Naive thymus-derived CD8-positive, alpha-beta T cell (primary cell): ENCODE results near the gene ZNF208. TPM values are rescaled to one million over a fixed set of nuclear protein-coding genes. Genes with fewer than 3 reads are reported as not detected.
"Not testable (repeated sequence)": the region's sequence is repeated elsewhere in the genome, so short reads cannot be mapped to it uniquely, and the experiment has no call there.

Experiments
- ATAC-seq, 2 donors: fragments of 150-1000 bp; cut with Tn5 transposase in 1 of 2; sonication (Bioruptor Pico), chemical (Tn5 transposase) in 1 of 2; 1 replicate in 1 of 2; 2 replicates in 1 of 2; pipeline ENCODE4 v1.10.0; 2021; ENCODE audit warnings: mild to moderate bottlenecking in 2 of 2, moderate library complexity in 2 of 2
- POLR2A ChIA-PET: fragments of 350-600 bp; sonication (Branson Sonifier 250); formaldehyde crosslinking; loops from one replicate; lab custom pipeline; 2021; ENCODE audit warnings: antibody characterized with exemption; lab: Charles Lee
- DNase-seq, 10 donors: peaks; one replicate each; pipeline versions ENCODE4 v3.0.0 to v3.0.0-alpha.2; 2020 to 2022
- H3K27ac Mint-ChIP-seq, 10 donors: one replicate each; pipeline ENCODE4 v1.8.0; 2020 to 2022; ENCODE audit warnings: mild to moderate bottlenecking in 10 of 10, mixed read lengths in 10 of 10, moderate library complexity in 4 of 10, inconsistent platforms in 1 of 10
- H3K27me3 Mint-ChIP-seq, 5 donors: one replicate each; pipeline ENCODE4 v1.8.0; 2021 to 2022; ENCODE audit warnings: mixed read lengths in 5 of 5
- H3K36me3 Mint-ChIP-seq, 3 donors: one replicate each; pipeline ENCODE4 v1.8.0; 2020 to 2022; ENCODE audit warnings: mixed read lengths in 3 of 3, mild to moderate bottlenecking in 2 of 3, inconsistent platforms in 1 of 3
- H3K4me1 Mint-ChIP-seq, 4 donors: one replicate each; pipeline ENCODE4 v1.8.0; 2021 to 2022; ENCODE audit warnings: mixed read lengths in 4 of 4
- H3K4me3 Mint-ChIP-seq, 10 donors: one replicate each; pipeline ENCODE4 v1.8.0; 2020 to 2022; ENCODE audit warnings: mild to moderate bottlenecking in 10 of 10, mixed read lengths in 10 of 10, moderate library complexity in 6 of 10, inconsistent platforms in 1 of 10
- H3K9me3 Mint-ChIP-seq, 9 donors: one replicate each; pipeline ENCODE4 v1.8.0; 2020 to 2022; ENCODE audit warnings: mixed read lengths in 9 of 9, mild to moderate bottlenecking in 3 of 9, inconsistent platforms in 1 of 9, moderate library complexity in 1 of 9
- polyA plus RNA-seq, 3 donors: library from polyadenylated mRNA; unstranded; fragments of 300-500 nt; fragmentation: Illumina TruSeq; gene quantifications; one replicate each; pipeline ENCODE4 v1.2.3, GENCODE V29; 2021
- total RNA-seq, 8 experiments: library from RNA in 2 of 8; stranded (reverse) in 2 of 8; gene quantifications; one replicate each; pipeline ENCODE4 v1.2.3 and lab custom pipeline; 2021 to 2026

Gene ZNF208
- total RNA-seq = 1 to 10 TPM; 3.2 to 3.3 TPM
- under 1 TPM in 2 of 3 donors, not detected in 1; 0.08 to 0.24 TPM for polyA plus RNA-seq
- 2.1 to 5.5 (median 3.1) reads per million in 6 experiments for total RNA-seq (lab: John Stamatoyannopoulos, UW)

- POLR2A ChIA-PET, H3K4me1 Mint-ChIP-seq: not testable (repeated sequence)
- ATAC-seq (peak; percentile 57 to 74), DNase-seq (peak in 2 of 10 donors; percentile 9 to 17)
- Mint-ChIP-seq H3K27ac (peak within 1 kb of the TSS in 2 of 10 donors; percentile 49 to 64), H3K9me3 (peaks cover 0 to 81% (median 15%) of the 10 kb centered on the region in 9 donors), H3K4me3 (peak within 1 kb of the TSS; percentile 48 to 73 (median 62)), H3K27me3 (peaks cover 0 to 13% (median 4%) of the 10 kb centered on the region in 5 donors), H3K36me3 (peaks cover 12 to 16% (median 14%) of the 10 kb centered on the region in 3 donors)
Observed at GRCh38 chr19:22010437-22011143, at the start of gene ZNF208. Gene ZNF208, minus strand, starts transcription at chr19:22010943. Its CDS starts 149 bp downstream, at chr19:22010794.

DNA sequence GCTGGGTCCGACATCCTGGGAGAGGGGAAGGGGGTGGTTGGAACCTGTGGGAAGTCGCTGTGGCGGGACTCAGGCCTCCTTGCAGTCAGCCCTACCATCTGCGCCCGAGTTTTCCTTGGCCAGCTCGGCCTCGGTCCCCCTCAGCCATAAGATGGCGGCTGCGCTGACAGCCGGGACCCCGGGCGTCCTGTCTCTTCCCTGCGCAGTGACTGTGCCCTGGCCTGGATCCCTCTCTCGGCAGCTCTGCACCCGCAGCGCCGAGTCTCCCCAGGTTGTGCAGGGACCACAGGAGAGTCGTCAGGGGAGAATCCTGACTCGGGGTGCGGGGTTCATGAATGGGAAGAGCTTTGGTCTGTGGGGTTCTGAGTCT is 41.9 kb upstream of the ZNF208 start:
- peak; percentile 46 to 52 for ATAC-seq
- no peaks in the 10 kb centered on the region for H3K27me3 Mint-ChIP-seq
- peaks cover 0 to 8% (median 6%) of the 10 kb centered on the region in 4 donors for H3K4me1 Mint-ChIP-seq
- H3K27ac Mint-ChIP-seq = peak overlapping the region; percentile 66 to 97 (median 92)
- peak overlapping the region; percentile 90 to 98 (median 94) for H3K4me3 Mint-ChIP-seq
- peak in 4 of 10 donors; percentile 3 to 19 (median 10) for DNase-seq
- peaks cover 0 to 13% (median 9%) of the 10 kb centered on the region in 3 donors for H3K36me3 Mint-ChIP-seq
- peaks cover 0 to 23% (median 10%) of the 10 kb centered on the region in 9 donors for H3K9me3 Mint-ChIP-seq
- POLR2A ChIA-PET = interaction anchor here (0.9 to 1.5 kb wide), 9 partner anchors 10 to 1981 kb away, joined by 3 to 5 read pairs (median 3); partner anchors contain the start of genes ZNF429, ZNF43 and ZNF493

DNA sequence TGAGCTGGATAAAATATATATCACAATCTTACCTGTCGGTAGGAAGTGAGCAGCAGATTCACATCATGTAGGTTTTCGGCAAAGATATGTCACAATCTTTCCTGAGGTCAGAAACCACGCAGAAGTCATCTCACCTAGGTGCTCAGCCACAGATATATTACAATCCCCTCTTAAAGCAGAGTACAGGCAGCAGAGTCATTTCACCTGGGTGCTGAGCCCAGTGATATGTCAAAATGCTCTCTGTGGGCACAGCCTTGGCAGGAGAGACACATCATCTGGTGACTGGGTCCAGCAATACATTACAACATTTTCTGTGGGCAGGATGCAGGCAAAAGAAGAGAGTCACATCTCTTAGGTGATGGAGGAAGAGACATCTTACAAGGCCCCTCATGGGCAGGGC is 30.4 kb upstream of the ZNF208 start:
- DNase-seq, H3K27ac Mint-ChIP-seq, H3K4me3 Mint-ChIP-seq, POLR2A ChIA-PET, H3K36me3 Mint-ChIP-seq, ATAC-seq, H3K27me3 Mint-ChIP-seq, H3K4me1 Mint-ChIP-seq: not testable (repeated sequence)
- H3K9me3 Mint-ChIP-seq = peaks cover 0 to 15% (median 0%) of the 10 kb centered on the region in 9 donors

DNA sequence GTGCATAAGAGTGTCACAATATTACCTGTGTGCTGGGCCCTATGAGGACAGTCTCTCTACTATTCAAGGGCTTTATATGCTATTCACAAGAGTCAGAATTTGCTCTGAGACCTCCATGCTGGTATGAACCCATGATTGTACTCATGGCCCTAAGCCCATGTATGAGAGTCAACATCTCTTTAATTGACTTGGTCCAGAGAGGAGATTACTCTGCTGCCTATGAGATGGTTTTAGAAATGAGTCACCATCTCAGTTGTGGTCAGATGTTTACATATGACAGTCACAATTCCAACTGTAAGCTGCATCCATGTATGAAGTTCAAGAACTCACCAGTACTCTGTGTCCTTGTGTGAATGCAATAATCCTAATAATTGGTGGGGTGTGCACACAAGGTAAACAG is 19.9 kb upstream of the ZNF208 start:
- H3K9me3 Mint-ChIP-seq = peaks cover 0 to 14% (median 5%) of the 10 kb centered on the region in 9 donors
- H3K4me3 Mint-ChIP-seq = no peak overlapping the region
- no peak for ATAC-seq
- DNase-seq = no peak
- H3K4me1 Mint-ChIP-seq = no peaks in the 10 kb centered on the region
- no peaks in the 10 kb centered on the region for H3K36me3 Mint-ChIP-seq
- H3K27me3 Mint-ChIP-seq = peaks cover 0 to 1% (median 0%) of the 10 kb centered on the region in 5 donors
- POLR2A ChIA-PET = no interaction called here
- no peak overlapping the region for H3K27ac Mint-ChIP-seq

DNA sequence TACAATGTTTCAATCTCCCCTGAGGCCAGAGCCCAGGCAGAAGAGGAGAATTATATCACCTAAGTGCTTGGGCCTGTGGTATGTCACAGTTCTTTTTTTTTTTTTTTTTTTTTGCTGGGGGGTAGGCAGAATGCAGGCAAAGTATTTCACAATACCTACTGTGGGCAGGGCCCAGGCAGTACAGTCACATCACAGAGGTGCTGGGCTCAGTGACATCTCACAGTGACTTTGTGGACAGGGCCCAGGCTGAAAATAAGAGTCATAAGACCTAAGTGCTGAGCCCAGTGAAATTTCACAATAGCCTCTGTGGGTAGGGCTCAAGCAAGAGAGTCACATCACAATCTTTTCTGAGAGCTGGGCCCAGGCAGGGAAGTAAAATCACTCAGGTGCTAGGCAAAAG is 15.9 kb upstream of the ZNF208 start:
- Mint-ChIP-seq H3K27me3 (peaks cover 0 to 3% (median 0%) of the 10 kb centered on the region in 5 donors), H3K4me3 (no peak overlapping the region), H3K4me1 (no peaks in the 10 kb centered on the region), H3K9me3 (peaks cover 0 to 20% (median 4%) of the 10 kb centered on the region in 9 donors), H3K36me3 (no peaks in the 10 kb centered on the region), H3K27ac (no peak overlapping the region)
- DNase-seq = no peak
- ATAC-seq = no peak
- POLR2A ChIA-PET = no interaction called here

- H3K27me3 Mint-ChIP-seq, H3K4me3 Mint-ChIP-seq, DNase-seq, ATAC-seq, H3K36me3 Mint-ChIP-seq, H3K27ac Mint-ChIP-seq, POLR2A ChIA-PET, H3K4me1 Mint-ChIP-seq: not testable (repeated sequence)
- peaks cover 0 to 20% (median 4%) of the 10 kb centered on the region in 9 donors for H3K9me3 Mint-ChIP-seq
Observed at GRCh38 chr19:22025539-22025938, 14.8 kb upstream of the ZNF208 start.

DNA sequence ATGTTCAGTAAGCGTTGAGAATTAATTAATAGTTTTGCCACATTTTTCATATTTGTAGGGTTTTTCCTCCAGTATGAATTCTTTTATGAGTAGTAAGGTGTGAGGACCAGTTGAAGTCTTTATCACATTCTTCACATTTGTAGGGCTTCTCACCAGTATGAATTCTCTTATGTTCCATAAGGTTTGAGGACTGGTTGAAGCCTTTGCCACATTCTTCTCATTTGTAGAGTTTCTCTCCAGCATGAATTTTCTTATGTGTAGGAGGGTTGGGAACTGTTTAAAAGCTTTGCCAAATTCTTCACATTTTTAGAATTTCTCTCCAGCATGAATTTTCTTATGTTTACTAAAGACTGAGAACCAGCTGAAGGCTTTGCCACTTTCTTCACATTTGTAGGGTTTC is 40.3 kb downstream of the ZNF208 start:
- H3K4me1 Mint-ChIP-seq = no peaks in the 10 kb centered on the region
- no peaks in the 10 kb centered on the region for H3K27me3 Mint-ChIP-seq
- H3K36me3 Mint-ChIP-seq = peaks cover 7 to 63% (median 35%) of the 10 kb centered on the region in 3 donors
- DNase-seq = no peak
- H3K9me3 Mint-ChIP-seq = peaks cover 29 to 92% (median 66%) of the 10 kb centered on the region in 9 donors
- no peak overlapping the region for H3K27ac Mint-ChIP-seq
- no peak overlapping the region for H3K4me3 Mint-ChIP-seq
- no peak for ATAC-seq
- POLR2A ChIA-PET = no interaction called here

DNA sequence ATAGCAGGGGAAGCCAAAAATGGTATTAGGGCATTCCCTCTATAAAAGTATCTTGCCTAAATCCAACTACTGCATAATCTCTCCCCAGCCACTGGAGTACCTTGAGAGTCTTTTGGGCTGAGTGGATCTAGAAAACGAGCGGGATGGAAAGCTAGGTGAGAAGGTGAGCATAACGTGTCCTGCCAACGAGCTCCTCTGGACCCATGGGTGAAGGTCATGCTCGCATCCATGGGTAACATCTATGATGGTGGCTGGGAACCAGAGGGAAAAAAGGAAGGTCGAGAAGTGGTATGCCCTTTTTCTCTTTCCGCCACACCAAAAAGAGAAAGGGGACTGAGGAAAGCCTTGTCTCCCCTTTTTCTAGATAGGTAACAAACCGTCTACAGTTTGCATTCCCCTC is 63.0 kb downstream of the ZNF208 start:
- Mint-ChIP-seq H3K27me3 (no peaks in the 10 kb centered on the region), H3K4me1 (no peaks in the 10 kb centered on the region), H3K9me3 (peaks cover 4 to 88% (median 35%) of the 10 kb centered on the region in 9 donors), H3K27ac (no peak overlapping the region), H3K4me3 (no peak overlapping the region), H3K36me3 (peaks cover 2 to 30% (median 18%) of the 10 kb centered on the region in 3 donors)
- ATAC-seq (no peak), DNase-seq (no peak)
- POLR2A ChIA-PET = no interaction called here

DNA sequence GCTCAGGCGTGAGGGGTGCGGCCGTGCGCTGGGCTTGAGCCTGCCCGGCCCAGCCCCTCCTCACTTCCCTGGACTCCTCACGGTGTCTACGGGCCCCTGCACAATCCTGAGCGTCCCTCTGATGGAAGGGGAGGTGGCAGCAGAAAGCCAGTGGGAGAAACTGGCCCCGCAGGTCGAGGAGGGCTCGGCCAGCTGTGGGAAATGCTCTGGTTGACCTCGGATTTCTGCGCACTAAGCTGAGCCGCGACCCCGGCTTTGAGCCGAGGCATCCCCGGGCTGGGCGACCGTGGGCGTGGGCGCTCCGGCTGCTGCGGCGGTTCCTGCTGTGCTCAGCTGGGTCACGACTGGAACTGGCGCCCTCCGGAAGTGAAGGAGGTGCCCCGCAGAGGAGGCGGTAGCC is 70.1 kb downstream of the ZNF208 start:
- H3K4me1 Mint-ChIP-seq = no peaks in the 10 kb centered on the region
- ATAC-seq = no peak
- no peak for DNase-seq
- no peak overlapping the region for H3K27ac Mint-ChIP-seq
- H3K36me3 Mint-ChIP-seq = peaks cover 0 to 4% (median 2%) of the 10 kb centered on the region in 3 donors
- POLR2A ChIA-PET = no interaction called here
- H3K4me3 Mint-ChIP-seq = no peak overlapping the region
- H3K9me3 Mint-ChIP-seq = peaks cover 0 to 55% (median 18%) of the 10 kb centered on the region in 9 donors
- no peaks in the 10 kb centered on the region for H3K27me3 Mint-ChIP-seq

DNA sequence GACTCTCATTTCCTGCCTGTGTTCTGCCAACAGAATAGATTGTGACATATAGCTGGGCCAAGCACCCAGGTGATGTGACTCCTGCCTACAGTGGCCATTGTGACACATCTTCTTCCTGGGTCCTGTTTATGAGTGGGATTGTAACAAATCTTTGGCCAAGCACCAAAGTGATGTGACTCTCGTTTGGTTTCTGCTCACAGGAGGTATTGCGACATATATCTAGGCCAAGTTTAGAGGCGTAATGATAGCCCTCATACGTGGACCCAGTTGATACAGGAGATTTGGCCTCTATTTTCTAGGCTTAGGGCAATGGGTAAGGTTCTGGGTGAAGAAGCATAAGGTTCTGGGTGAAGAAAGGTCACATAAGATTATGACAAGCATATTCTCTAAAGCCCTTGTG is 76.2 kb downstream of the ZNF208 start:
- H3K4me3 Mint-ChIP-seq = no peak overlapping the region
- POLR2A ChIA-PET = no interaction called here
- ATAC-seq (no peak), DNase-seq (no peak)
- H3K27ac Mint-ChIP-seq = no peak overlapping the region
- H3K36me3 Mint-ChIP-seq = peaks cover 0 to 4% (median 2%) of the 10 kb centered on the region in 3 donors
- H3K9me3 Mint-ChIP-seq = peaks cover 0 to 29% (median 6%) of the 10 kb centered on the region in 9 donors
- H3K27me3 Mint-ChIP-seq = no peaks in the 10 kb centered on the region
- H3K4me1 Mint-ChIP-seq = no peaks in the 10 kb centered on the region

DNA sequence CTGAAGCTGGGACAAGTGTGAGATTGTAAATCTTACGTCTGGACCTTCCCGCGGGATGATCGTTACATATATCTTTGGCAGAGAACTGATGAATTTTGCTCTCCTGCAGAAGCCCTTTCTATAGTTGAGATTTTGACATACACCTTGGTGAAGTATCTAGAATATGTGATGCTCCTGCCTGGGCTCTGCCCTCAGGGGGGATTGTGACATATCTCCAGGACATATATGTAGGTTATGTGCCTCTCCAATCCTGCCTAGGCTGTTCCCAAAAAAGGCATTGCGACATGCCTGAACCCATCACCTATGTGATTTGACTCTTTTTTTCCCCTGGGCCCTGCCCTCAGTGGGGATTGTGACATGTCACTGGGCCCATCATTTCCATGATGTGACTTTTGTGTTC is 76.6 kb downstream of the ZNF208 start:
- POLR2A ChIA-PET = no interaction called here
- H3K9me3 Mint-ChIP-seq = peaks cover 0 to 29% (median 6%) of the 10 kb centered on the region in 9 donors
- ATAC-seq (no peak), DNase-seq (no peak)
- no peaks in the 10 kb centered on the region for H3K27me3 Mint-ChIP-seq
- peaks cover 0 to 4% (median 2%) of the 10 kb centered on the region in 3 donors for H3K36me3 Mint-ChIP-seq
- H3K4me1 Mint-ChIP-seq = no peaks in the 10 kb centered on the region
- no peak overlapping the region for H3K27ac Mint-ChIP-seq
- no peak overlapping the region for H3K4me3 Mint-ChIP-seq

GRCh38 chr19:21922276-21922675 is 88.5 kb downstream of the ZNF208 start:
- H3K27ac Mint-ChIP-seq = no peak overlapping the region
- DNase-seq (no peak), ATAC-seq (no peak)
- peaks cover 0 to 3% (median 0%) of the 10 kb centered on the region in 4 donors for H3K4me1 Mint-ChIP-seq
- H3K4me3 Mint-ChIP-seq = no peak overlapping the region
- peaks cover 0 to 15% (median 3%) of the 10 kb centered on the region in 5 donors for H3K27me3 Mint-ChIP-seq
- POLR2A ChIA-PET = no interaction called here
- H3K9me3 Mint-ChIP-seq = peaks cover 0 to 73% (median 38%) of the 10 kb centered on the region in 9 donors
- peaks cover 0 to 22% (median 0%) of the 10 kb centered on the region in 3 donors for H3K36me3 Mint-ChIP-seq

GRCh38 chr19:21921691-21922180 is 89.0 kb downstream of the ZNF208 start:
- no peak for ATAC-seq
- peaks cover 0 to 78% (median 44%) of the 10 kb centered on the region in 9 donors for H3K9me3 Mint-ChIP-seq

More at GRCh38 chr19:21921691-21922180, 89.0 kb downstream of the ZNF208 start:
- Mint-ChIP-seq H3K27me3 (peaks cover 0 to 15% (median 3%) of the 10 kb centered on the region in 5 donors), H3K27ac (no peak overlapping the region), H3K36me3 (peaks cover 0 to 25% (median 0%) of the 10 kb centered on the region in 3 donors), H3K4me3 (no peak overlapping the region), H3K4me1 (peaks cover 0 to 3% (median 0%) of the 10 kb centered on the region in 4 donors)
- POLR2A ChIA-PET = no interaction called here
- DNase-seq = no peak
